Epithelial cell of prostate (primary cell): ENCODE results near the gene OR6B1.
"Not testable (repeated sequence)": the region's sequence is repeated elsewhere in the genome, so short reads cannot be mapped to it uniquely, and the experiment has no call there.

Experiments used
- DNase-seq: peaks from one replicate; pipeline ENCODE4 v3.0.0-alpha.2; 2011; ENCODE audit warnings: low read depth, low spot score
- H3K27ac ChIP-seq: fragments of 450-650 bp; 2 replicates; pipeline ENCODE4 v1.5.1; 2017; ENCODE audit warnings: mild to moderate bottlenecking

Gene OR6B1

DNA sequence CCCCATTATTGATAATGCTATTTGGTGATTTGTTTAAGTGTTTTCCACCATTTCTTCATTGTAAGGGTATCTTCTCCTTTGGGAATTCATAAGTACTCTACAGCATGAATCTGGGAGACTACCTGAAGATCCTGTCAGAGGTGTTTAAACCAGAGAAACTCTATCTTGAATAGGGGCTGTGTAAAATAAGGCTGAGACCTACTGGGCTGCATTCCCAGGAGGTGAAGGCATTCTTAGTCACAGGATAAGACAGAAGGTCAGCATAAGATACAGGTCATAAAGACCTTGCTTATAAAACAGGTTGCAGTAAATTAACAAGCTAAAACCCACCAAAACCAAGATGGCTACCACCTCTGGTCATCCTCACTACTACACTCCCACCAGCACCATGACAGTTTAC is 35.3 kb downstream of the OR6B1 start:
- no peak for DNase-seq
- no peak overlapping the region for H3K27ac ChIP-seq

DNA sequence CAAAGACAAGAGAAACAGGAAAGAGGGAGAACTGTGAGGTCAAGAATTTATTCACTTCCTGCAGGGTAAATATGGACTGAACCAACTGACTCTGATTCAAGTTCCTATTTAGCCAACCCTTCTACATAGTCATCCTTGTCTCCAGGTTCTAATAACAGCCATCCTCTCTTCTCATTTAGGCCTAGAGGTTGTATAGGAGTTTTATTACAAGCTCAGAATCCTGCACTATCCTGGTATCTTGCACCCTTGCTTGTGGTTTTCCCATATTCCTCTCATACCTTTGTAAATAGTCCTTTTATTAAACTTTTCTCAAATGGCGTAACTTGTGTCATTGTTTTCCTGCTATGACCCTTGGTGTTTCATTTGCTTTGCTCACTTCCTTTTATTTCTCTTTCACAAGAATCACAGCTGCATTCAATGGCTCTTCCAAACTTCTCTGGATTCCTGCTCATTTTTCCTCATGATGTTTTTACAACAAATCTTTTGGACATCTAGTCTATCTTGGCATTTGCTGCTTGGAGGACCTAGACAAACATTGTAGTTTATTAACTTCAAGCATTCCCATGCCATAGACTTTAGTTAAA is 36.3 kb downstream of the OR6B1 start:
- DNase-seq, result no peak
- no peak overlapping the region for H3K27ac ChIP-seq

DNA sequence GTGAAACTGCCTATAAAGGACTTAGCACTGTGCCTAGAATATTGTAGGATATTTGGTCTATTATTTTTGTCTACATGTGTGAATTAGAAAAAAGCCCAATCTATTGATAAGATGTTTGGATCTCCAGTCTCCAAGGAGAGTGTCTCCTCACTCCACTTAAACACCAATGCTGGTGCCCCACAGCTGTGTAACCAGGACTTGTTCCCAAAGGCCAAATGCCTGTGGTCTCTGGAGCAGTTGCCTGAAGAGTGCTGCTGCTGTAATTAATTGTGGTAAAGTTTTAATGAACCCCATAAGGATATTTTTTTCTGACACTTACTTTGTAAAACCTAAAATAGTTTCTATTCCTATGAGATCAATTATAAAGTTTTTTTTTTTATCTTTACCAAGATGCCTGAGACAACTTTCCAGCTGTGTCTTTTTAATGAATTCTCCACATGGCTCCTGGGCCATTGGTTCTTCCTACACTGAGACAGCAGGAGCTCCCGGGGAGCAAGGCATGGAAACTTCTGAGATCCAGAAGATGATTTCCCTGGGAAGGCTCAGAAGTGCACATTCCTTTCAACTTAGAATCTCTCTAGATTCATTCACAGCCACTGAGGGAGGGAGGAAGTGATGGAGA is 37.4 kb downstream of the OR6B1 start:
- no peak overlapping the region for H3K27ac ChIP-seq
- DNase-seq, result no peak

GRCh38 chr7:144038887-144039286 is 38.8 kb downstream of the OR6B1 start:
- no peak for DNase-seq
- no peak overlapping the region for H3K27ac ChIP-seq

GRCh38 chr7:144048648-144049047 is 48.5 kb downstream of the OR6B1 start, which contains the start of gene OR2A5:
Gene OR2A5, plus strand, starts transcription at chr7:144048948. Its CDS starts 1,454 bp downstream, at chr7:144050402.
- no peak for DNase-seq

GRCh38 chr7:144049491-144049890 is 49.4 kb downstream of the OR6B1 start:
- no peak overlapping the region for H3K27ac ChIP-seq
- DNase-seq, result no peak

More at GRCh38 chr7:144048648-144049047, 48.5 kb downstream of the OR6B1 start, which contains the start of gene OR2A5:
- H3K27ac ChIP-seq, result no peak within 1 kb of the TSS

DNA sequence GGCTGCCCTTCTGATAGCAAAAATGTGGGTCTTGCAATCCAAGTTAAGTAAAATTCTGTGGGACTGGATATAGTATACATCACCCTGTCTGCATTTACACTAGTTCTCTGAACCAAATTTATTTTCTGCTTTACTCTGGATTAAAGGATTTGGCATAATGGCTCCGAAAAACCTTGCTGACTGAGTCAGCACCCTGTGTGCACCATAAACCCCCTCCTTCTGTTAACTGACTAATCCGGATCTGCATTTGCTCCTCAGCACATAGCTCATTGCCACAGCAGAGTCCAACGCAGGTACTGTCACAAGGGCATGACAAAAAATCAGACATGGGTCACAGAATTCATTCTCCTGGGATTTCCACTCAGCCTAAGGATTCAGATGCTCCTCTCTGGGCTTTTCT is 50.0 kb downstream of the OR6B1 start:
- H3K27ac ChIP-seq, result no peak overlapping the region
- no peak for DNase-seq

DNA sequence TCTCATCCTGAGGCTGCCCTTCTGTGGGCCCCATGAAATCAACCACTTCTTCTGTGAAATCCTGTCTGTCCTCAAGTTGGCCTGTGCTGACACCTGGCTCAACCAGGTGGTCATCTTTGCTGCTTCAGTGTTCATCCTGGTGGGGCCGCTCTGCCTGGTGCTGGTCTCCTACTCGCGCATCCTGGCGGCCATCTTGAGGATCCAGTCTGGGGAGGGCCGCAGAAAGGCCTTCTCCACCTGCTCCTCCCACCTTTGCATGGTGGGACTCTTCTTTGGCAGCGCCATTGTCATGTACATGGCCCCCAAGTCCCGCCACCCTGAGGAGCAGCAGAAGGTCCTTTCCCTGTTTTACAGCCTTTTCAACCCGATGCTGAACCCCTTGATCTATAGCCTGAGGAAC is 50.8 kb downstream of the OR6B1 start:
- H3K27ac ChIP-seq, DNase-seq: not testable (repeated sequence)

- DNase-seq, result no peak
Observed at GRCh38 chr7:144057954-144058353, 57.8 kb downstream of the OR6B1 start.

More at GRCh38 chr7:144057954-144058353, 57.8 kb downstream of the OR6B1 start:
- H3K27ac ChIP-seq, result no peak overlapping the region
